HEK293 (cell line): ENCODE data around the gene CYB5D1.

Source experiments
- EGR2 ChIP-seq: fragments of 450-650 bp; formaldehyde crosslinking; IDR thresholded peaks from 2 replicates; pipeline ENCODE4 v1.5.1; 2016; ENCODE audit warnings: low read depth, missing biosample characterization, missing genetic modification characterization
- GLI4 ChIP-seq: fragments of 450-650 bp; formaldehyde crosslinking; IDR thresholded peaks from 2 replicates; pipeline ENCODE4 v1.5.1; 2016; ENCODE audit warnings: missing biosample characterization, missing genetic modification characterization
- INSM2 ChIP-seq: fragments of 450-650 bp; formaldehyde crosslinking; IDR thresholded peaks from 2 replicates; pipeline ENCODE4 v1.5.1; 2016; ENCODE audit warnings: missing biosample characterization, missing genetic modification characterization
- KLF1 ChIP-seq: fragments of 450-650 bp; formaldehyde crosslinking; IDR thresholded peaks from 2 replicates; pipeline ENCODE4 v1.5.1; 2016; ENCODE audit warnings: missing biosample characterization, missing genetic modification characterization
- KLF10 ChIP-seq: fragments of 450-650 bp; IDR thresholded peaks from 2 replicates; pipeline ENCODE4 v1.5.1; 2018; ENCODE audit warnings: missing biosample characterization, mild to moderate bottlenecking, missing genetic modification characterization
- KLF8 ChIP-seq: fragments of 450-650 bp; formaldehyde crosslinking; IDR thresholded peaks from 2 replicates; pipeline ENCODE4 v1.5.1; 2016; ENCODE audit warnings: missing biosample characterization, missing genetic modification characterization
- KLF9 ChIP-seq: fragments of 450-650 bp; formaldehyde crosslinking; IDR thresholded peaks from 2 replicates; pipeline ENCODE4 v1.5.1; 2016; ENCODE audit warnings: missing biosample characterization, missing genetic modification characterization, low read depth
- MYNN ChIP-seq: fragments of 450-650 bp; formaldehyde crosslinking; IDR thresholded peaks from 2 replicates; pipeline ENCODE4 v1.5.1; 2016; ENCODE audit warnings: missing biosample characterization, missing genetic modification characterization, borderline replicate concordance
- PRDM10 ChIP-seq: fragments of 450-650 bp; formaldehyde crosslinking; IDR thresholded peaks from 2 replicates; pipeline ENCODE4 v1.5.1; 2016; ENCODE audit warnings: missing biosample characterization, missing genetic modification characterization
- ZBTB21 ChIP-seq: fragments of 450-650 bp; formaldehyde crosslinking; IDR thresholded peaks from 2 replicates; pipeline ENCODE4 v1.5.1; 2017; ENCODE audit warnings: missing biosample characterization, missing genetic modification characterization
- ZBTB44 ChIP-seq: fragments of 450-650 bp; IDR thresholded peaks from 2 replicates; pipeline ENCODE4 v1.5.1; 2018; ENCODE audit warnings: missing biosample characterization, mild to moderate bottlenecking, missing genetic modification characterization
- ZNF133 ChIP-seq: fragments of 450-650 bp; formaldehyde crosslinking; IDR thresholded peaks from 2 replicates; pipeline ENCODE4 v1.5.1; 2016; ENCODE audit warnings: missing biosample characterization, missing genetic modification characterization
- ZNF223 ChIP-seq: fragments of 450-650 bp; formaldehyde crosslinking; IDR thresholded peaks from 2 replicates; pipeline ENCODE4 v1.5.1; 2016; ENCODE audit warnings: missing biosample characterization, missing genetic modification characterization
- ZNF354C ChIP-seq: fragments of 450-650 bp; formaldehyde crosslinking; IDR thresholded peaks from 2 replicates; pipeline ENCODE4 v1.5.1; 2016; ENCODE audit warnings: missing biosample characterization, missing genetic modification characterization, low read depth, borderline replicate concordance
- ZNF394 ChIP-seq: fragments of 450-650 bp; formaldehyde crosslinking; IDR thresholded peaks from 2 replicates; pipeline ENCODE4 v1.5.1; 2016; ENCODE audit warnings: missing biosample characterization, missing genetic modification characterization, mild to moderate bottlenecking, moderate library complexity, borderline replicate concordance
- ZNF518A ChIP-seq: fragments of 450-650 bp; formaldehyde crosslinking; conservative IDR thresholded peaks from 2 replicates; pipeline ENCODE4 v1.5.1; 2016; ENCODE audit warnings: low read depth, missing biosample characterization, missing genetic modification characterization
- ZNF521 ChIP-seq: fragments of 450-650 bp; formaldehyde crosslinking; IDR thresholded peaks from 2 replicates; pipeline ENCODE4 v1.5.1; 2017; ENCODE audit warnings: missing biosample characterization, mild to moderate bottlenecking, missing genetic modification characterization
- ZNF549 ChIP-seq: fragments of 450-650 bp; IDR thresholded peaks from 2 replicates; pipeline ENCODE4 v1.5.1; 2018; ENCODE audit warnings: missing biosample characterization, missing genetic modification characterization, mild to moderate bottlenecking, inconsistent platforms, moderate library complexity
- ZNF571 ChIP-seq: fragments of 450-650 bp; formaldehyde crosslinking; IDR thresholded peaks from 2 replicates; pipeline ENCODE4 v1.5.0; 2017; ENCODE audit warnings: missing biosample characterization, missing genetic modification characterization
- ZNF610 ChIP-seq: fragments of 450-650 bp; formaldehyde crosslinking; IDR thresholded peaks from 2 replicates; pipeline ENCODE4 v1.5.1; 2016; ENCODE audit warnings: missing biosample characterization, missing genetic modification characterization, borderline replicate concordance
- ZNF660 ChIP-seq: fragments of 450-650 bp; IDR thresholded peaks from 2 replicates; pipeline ENCODE4 v1.5.1; 2018; ENCODE audit warnings: missing biosample characterization, mild to moderate bottlenecking, missing genetic modification characterization
- ZNF670 ChIP-seq: fragments of 450-650 bp; formaldehyde crosslinking; IDR thresholded peaks from 2 replicates; pipeline ENCODE4 v1.5.1; 2016; ENCODE audit warnings: missing biosample characterization, missing genetic modification characterization, low read depth
- ZNF777 ChIP-seq: fragments of 450-650 bp; formaldehyde crosslinking; IDR thresholded peaks from 2 replicates; pipeline ENCODE4 v1.5.1; 2017; ENCODE audit warnings: missing biosample characterization, missing genetic modification characterization, borderline replicate concordance
- ZSCAN18 ChIP-seq: fragments of 450-650 bp; formaldehyde crosslinking; IDR thresholded peaks from 2 replicates; pipeline ENCODE4 v1.5.1; 2016; ENCODE audit warnings: missing biosample characterization, missing genetic modification characterization
- ZSCAN30 ChIP-seq: fragments of 450-650 bp; IDR thresholded peaks from 2 replicates; pipeline ENCODE4 v1.5.1; 2018; ENCODE audit warnings: missing biosample characterization, mild to moderate bottlenecking, missing genetic modification characterization, moderate library complexity

Gene CYB5D1

GRCh38 chr17:7887482-7888183, 29.8 kb downstream of the CYB5D1 start (continued):
- TF ChIP-seq ZNF777 (tag by site-specific recombination) (no peak), ZNF610 (no peak; the same call in 1 of the 2 replicates), ZNF518A (no peak), ZNF354C (no peak), ZNF571 (tag by site-specific recombination) (no peak), ZNF133 (tag by site-specific recombination) (no peak), MYNN (tag by site-specific recombination) (no peak), ZNF549 (tag by site-specific recombination) (no peak), ZSCAN30 (peak; percentile 90), EGR2 (tag by site-specific recombination) (peak; percentile 77), ZBTB44 (tag by site-specific recombination) (0 out of 2 replicates have a peak, but pooled peaks have one; percentile 3), GLI4 (tag by site-specific recombination) (no peak), KLF9 (tag by site-specific recombination) (peak; percentile 49), KLF1 (peak; percentile 61; the same call in 1 of the 2 replicates), ZNF660 (0 out of 2 replicates have a peak, but pooled peaks have one; percentile 26), INSM2 (tag by site-specific recombination) (no peak), KLF8 (tag by site-specific recombination) (peak; percentile 75), ZSCAN18 (tag by site-specific recombination) (no peak), ZNF521 (tag by site-specific recombination) (no peak), KLF10 (tag by site-specific recombination) (peak; percentile 86), ZNF223 (tag by site-specific recombination) (no peak; the same call in 1 of the 2 replicates), ZBTB21 (tag by site-specific recombination) (no peak), PRDM10 (tag by site-specific recombination) (peak; percentile 96), ZNF394 (tag by site-specific recombination) (no peak), ZNF670 (tag by site-specific recombination) (no peak)
